GM18909 (cell line): ENCODE measurements around the gene BCL2L1.
"Not testable (repeated sequence)": the region's sequence is repeated elsewhere in the genome, so short reads cannot be mapped to it uniquely, and the experiment has no call there.

ENCODE experiments used
- ATAC-seq: cut with Tn5 transposase; IDR thresholded peaks from one replicate; pipeline ENCODE4 v1.9.1; 2021; ENCODE audit warnings: mild to moderate bottlenecking; ENCODE audit not compliant: unreplicated experiment, poor library complexity

Gene BCL2L1

DNA sequence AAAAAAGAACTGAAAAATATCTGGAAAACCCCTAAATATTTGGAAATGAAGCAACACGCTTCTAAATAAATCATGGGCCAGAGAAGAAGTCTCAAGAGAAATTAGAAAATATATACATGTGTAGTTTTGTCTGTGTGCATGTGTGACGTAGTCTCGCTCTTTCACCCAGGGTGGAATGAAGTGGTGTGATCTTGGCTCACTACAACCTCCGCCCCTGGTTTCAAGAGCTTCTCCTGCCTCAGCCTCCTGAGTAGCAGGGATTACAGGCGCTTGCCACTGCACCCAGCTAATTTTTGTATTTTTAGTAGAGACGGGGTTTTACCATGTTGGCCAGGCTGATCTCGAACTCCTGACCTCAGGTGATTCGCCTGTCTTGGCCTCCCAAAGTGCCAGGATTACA, 96.1 kb downstream of the BCL2L1 start:
- ATAC-seq = not testable (repeated sequence)

DNA sequence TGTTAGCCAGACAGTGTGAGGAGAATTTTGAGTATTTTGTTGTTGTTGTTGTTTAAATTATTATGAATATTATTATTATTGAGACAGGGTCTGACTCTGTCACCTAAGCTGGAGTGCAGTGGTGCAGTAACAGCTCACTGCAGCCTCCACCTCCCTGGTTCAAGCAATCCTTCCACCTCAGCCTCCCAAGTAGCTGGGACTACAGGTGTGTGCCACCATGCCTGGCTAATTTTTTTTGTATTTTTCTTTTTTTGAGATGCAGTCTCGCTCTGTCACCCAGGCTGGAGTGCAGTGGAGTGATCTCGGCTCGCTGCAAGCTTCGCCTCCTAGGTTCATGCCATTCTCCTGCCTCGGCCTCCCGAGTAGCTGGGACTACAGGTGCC, 99.6 kb downstream of the BCL2L1 start:
- not testable (repeated sequence) for ATAC-seq

DNA sequence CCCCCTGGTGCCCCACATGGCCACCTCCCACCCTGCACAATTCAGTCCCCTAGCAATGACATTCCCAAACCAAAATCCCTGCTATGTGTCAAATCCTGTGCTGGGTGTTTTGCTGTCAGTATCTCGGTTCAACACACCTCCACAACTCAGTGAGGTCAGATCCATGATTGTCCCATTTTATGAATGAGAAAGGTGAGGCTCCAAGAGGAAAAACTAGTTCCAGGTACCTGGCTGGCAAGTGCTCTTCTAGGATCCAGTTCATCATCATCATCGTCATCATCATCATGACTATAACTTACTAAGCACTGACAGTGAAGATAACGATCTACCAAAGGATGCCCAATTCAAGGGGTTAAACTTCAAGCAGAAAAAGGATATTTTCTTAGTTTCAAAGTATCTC, 102.4 kb downstream of the BCL2L1 start:
- no peak for ATAC-seq

DNA sequence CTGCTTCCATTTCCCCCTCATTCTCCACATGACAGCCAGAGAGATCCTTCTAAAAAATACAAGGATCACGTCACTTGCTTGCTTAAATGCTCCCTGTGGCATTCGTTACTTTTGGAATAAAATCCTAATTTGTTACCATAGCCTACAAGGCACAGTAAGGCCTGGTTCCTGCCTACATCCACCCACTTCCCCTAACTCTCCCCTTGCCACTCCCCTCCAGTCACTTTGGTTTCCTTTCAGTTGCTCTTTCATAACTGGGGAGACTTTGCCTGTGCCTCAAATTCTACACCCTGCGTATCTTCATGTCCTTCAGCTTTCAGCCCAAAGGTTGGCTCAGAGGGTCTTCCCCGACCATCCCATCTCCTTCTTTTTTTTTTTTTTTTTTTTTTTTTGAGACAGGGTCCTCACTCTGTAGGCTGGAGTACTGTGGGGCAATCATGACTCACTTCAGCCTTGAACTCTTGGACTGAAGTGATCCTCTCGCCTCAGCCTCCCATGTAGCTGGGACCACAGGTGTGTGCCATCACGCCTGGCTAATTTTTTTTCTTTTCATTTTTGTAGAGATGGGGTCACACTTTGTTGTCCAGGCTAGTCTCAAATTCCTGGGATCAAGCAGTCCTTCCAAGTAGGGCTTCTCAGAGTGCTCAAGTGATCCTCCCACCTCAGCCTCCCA, 105.1 kb downstream of the BCL2L1 start:
- ATAC-seq = no peak

DNA sequence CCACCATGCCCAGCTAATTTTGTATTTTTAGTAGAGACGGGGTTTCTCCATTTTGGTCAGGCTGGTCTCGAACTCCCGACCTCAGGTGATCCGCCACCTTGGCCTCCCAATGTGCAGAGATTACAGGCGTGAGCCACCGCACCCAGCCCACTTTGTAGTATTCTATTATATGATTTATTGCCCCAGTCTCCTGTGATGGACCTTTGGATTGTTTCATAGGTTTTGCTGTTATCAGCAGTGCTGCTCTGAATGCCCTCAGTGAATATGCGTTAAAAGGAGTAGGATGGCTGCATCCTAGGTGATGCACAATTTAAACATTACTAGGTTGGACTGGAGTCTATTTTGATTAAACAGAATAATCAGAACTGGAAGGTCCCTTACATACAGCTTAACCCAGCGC, 107.3 kb downstream of the BCL2L1 start:
- no peak for ATAC-seq
